Calu3 (cell line): ENCODE results near the gene CDK11B. TPM values are rescaled to one million over a fixed set of nuclear protein-coding genes. Genes with fewer than 3 reads are reported as not detected.
A peak's percentile ranks its signal among the peaks of the same experiment; 100 is the strongest.

ENCODE experiments used
- BruUV-seq: library from RNA; stranded (reverse); fragments of 400-500 nt; replicated peaks from 2 replicates; lab custom pipeline; 2021; lab: Mats Ljungman, UMichigan
- CTCF ChIA-PET: fragments of 300-600 bp; sonication (Branson Sonifier 250); formaldehyde crosslinking; loops from one replicate; lab custom pipeline; 2022; ENCODE audit warnings: antibody characterized with exemption; lab: Charles Lee
- DNase-seq: peaks from one replicate; pipeline ENCODE4 v3.0.0; 2022
- H3K27ac Mint-ChIP-seq: one replicate; pipeline ENCODE4 v1.8.0; 2022; ENCODE audit warnings: mixed read lengths; ENCODE audit not compliant: unreplicated experiment
- H3K27me3 Mint-ChIP-seq: one replicate; pipeline ENCODE4 v1.8.0; 2022; ENCODE audit warnings: mixed read lengths; ENCODE audit not compliant: unreplicated experiment
- H3K36me3 Mint-ChIP-seq: one replicate; pipeline ENCODE4 v1.8.0; 2022; ENCODE audit warnings: mild to moderate bottlenecking, moderate library complexity, mixed read lengths; ENCODE audit not compliant: insufficient read depth, unreplicated experiment
- H3K4me1 Mint-ChIP-seq: one replicate; pipeline ENCODE4 v1.8.0; 2022; ENCODE audit warnings: mild to moderate bottlenecking, low read depth, mixed read lengths; ENCODE audit not compliant: unreplicated experiment
- H3K4me3 Mint-ChIP-seq: one replicate; pipeline ENCODE4 v1.8.0; 2022; ENCODE audit warnings: mild to moderate bottlenecking, low read depth, moderate library complexity, mixed read lengths; ENCODE audit not compliant: unreplicated experiment
- H3K9me3 Mint-ChIP-seq: one replicate; pipeline ENCODE4 v1.8.0; 2022; ENCODE audit warnings: low read depth, mixed read lengths; ENCODE audit not compliant: unreplicated experiment
- intact Hi-C: fragments of 100-400 bp; cut with micrococcal nuclease; formaldehyde crosslinking; loops from one replicate; pipeline ENCODE4 v1.10.0; 2022; ENCODE audit not compliant: unreplicated experiment
- total RNA-seq: library from RNA; stranded (reverse); gene quantifications from 2 replicates; pipeline ENCODE4 v1.2.3, GENCODE V29; 2022
- TF ChIP-seq, protein P1 (sequence below): fragments of 200-600 bp; IDR thresholded peaks from one replicate; pipeline ENCODE4 v1.8.0; 2022; ENCODE audit warnings: antibody characterized with exemption; ENCODE audit not compliant: unreplicated experiment

Gene CDK11B
- total RNA-seq, 1 experiment from 2014 or later, result 24.2 TPM

DNA sequence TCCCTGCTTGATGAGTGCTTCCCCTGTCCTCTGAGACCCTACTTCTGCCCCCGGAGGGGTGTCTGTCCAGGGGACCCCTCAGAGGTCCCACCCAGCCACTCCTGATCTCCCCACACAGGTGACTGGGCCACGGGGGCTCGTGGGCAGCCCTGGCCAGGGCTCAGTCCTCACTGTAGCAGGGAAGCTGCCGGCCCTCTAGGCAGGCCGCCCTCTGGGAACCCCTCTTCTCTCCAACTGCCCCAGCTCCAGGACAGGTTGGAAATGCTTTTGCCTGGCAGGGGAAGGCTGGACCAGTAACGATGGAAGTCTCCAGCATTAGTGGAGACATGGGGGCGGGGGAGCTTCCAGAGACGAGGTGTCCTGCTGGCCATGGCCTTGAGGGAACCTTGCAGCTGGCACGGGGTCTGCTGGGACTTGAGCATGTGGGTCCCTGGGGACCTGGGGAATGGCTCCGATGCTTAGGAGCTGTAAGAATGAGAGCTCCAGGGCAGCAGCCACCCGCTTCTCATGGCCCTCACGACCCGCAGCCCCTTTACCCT, 55.8 kb downstream of the CDK11B start:
- H3K4me3 Mint-ChIP-seq, result no peak overlapping the region
- intact Hi-C loops, result no loop called here
- no peaks in the 10 kb centered on the region for H3K4me1 Mint-ChIP-seq
- no TSS peak for BruUV-seq
- no peak overlapping the region for H3K27ac Mint-ChIP-seq
- H3K36me3 Mint-ChIP-seq, result peaks cover 12% of the 10 kb centered on the region
- DNase-seq, result no peak
- TF ChIP-seq, protein P1, sequence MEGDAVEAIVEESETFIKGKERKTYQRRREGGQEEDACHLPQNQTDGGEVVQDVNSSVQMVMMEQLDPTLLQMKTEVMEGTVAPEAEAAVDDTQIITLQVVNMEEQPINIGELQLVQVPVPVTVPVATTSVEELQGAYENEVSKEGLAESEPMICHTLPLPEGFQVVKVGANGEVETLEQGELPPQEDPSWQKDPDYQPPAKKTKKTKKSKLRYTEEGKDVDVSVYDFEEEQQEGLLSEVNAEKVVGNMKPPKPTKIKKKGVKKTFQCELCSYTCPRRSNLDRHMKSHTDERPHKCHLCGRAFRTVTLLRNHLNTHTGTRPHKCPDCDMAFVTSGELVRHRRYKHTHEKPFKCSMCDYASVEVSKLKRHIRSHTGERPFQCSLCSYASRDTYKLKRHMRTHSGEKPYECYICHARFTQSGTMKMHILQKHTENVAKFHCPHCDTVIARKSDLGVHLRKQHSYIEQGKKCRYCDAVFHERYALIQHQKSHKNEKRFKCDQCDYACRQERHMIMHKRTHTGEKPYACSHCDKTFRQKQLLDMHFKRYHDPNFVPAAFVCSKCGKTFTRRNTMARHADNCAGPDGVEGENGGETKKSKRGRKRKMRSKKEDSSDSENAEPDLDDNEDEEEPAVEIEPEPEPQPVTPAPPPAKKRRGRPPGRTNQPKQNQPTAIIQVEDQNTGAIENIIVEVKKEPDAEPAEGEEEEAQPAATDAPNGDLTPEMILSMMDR, result no peak
- H3K27me3 Mint-ChIP-seq, result peaks cover 17% of the 10 kb centered on the region
- no peaks in the 10 kb centered on the region for H3K9me3 Mint-ChIP-seq
- CTCF ChIA-PET, result no interaction called here

DNA sequence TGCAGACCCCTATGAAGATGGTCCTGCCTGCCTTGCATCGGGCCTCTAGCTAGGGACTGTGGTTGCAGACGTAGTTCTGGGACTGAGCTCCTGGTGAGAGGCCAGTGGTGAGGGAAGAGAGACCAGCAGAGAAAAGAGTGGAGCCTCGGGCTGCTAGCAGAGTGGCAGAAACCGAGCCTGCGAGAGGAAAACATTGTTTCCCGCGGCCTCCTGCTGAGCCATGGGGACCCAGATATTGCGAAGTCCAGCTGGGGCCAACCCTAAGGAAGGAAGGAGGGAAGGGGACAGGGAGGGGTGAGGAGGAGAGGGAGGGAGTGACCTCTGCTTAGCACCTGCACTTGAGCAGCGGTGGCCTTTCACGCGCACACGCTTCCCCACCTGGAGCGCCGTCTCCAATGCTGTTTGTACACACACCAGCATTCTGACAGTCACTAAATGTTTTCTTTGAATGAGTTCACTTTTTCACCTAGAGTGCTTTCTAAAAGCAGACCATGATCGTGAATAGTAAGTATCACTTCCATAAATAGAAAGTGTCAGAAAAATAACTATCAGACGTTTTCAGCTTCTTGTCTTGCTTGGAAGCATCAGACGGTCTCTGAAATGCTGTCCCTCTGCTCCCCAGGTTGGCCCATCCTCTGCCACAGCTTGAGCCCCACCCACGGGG, 56.4 kb downstream of the CDK11B start:
- CTCF ChIA-PET, result no interaction called here

GRCh38 chr1:1601564-1602303, 57.1 kb downstream of the CDK11B start:
- Mint-ChIP-seq H3K4me1 (no peaks in the 10 kb centered on the region), H3K27ac (no peak overlapping the region), H3K36me3 (peaks cover 12% of the 10 kb centered on the region), H3K9me3 (no peaks in the 10 kb centered on the region), H3K4me3 (no peak overlapping the region), H3K27me3 (peaks cover 17% of the 10 kb centered on the region)
- TF ChIP-seq, protein P1, result no peak
- no TSS peak for BruUV-seq
- no peak for DNase-seq
- intact Hi-C loops, result no loop called here
- CTCF ChIA-PET, result no interaction called here

More for the DNA sequence above, 56.4 kb downstream of the CDK11B start:
- intact Hi-C loops, result no loop called here
- DNase-seq, result no peak
- Mint-ChIP-seq H3K4me3 (no peak overlapping the region), H3K4me1 (no peaks in the 10 kb centered on the region), H3K36me3 (peaks cover 12% of the 10 kb centered on the region), H3K9me3 (no peaks in the 10 kb centered on the region), H3K27me3 (peaks cover 17% of the 10 kb centered on the region), H3K27ac (no peak overlapping the region)
- TF ChIP-seq, protein P1, result no peak
- BruUV-seq, result no TSS peak

GRCh38 chr1:1600861-1601563, 57.8 kb downstream of the CDK11B start:
- intact Hi-C loops, result no loop called here
- TF ChIP-seq, protein P1, result no peak
- no peaks in the 10 kb centered on the region for H3K4me1 Mint-ChIP-seq
- BruUV-seq, result no TSS peak
- peak overlapping the region; percentile 42 for H3K4me3 Mint-ChIP-seq
- DNase-seq, result no peak
- peaks cover 12% of the 10 kb centered on the region for H3K36me3 Mint-ChIP-seq
- H3K27ac Mint-ChIP-seq, result no peak overlapping the region
- H3K27me3 Mint-ChIP-seq, result peaks cover 17% of the 10 kb centered on the region
- H3K9me3 Mint-ChIP-seq, result no peaks in the 10 kb centered on the region
- CTCF ChIA-PET, result no interaction called here
